HL-60 (cell line): ENCODE results near the gene SPRYD4.

Experiments
- GABPA ChIP-seq: IDR thresholded peaks from 2 replicates; pipeline ENCODE4 v1.6.1; 2012; ENCODE audit warnings: low read depth
- POLR2AphosphoS5 ChIP-seq: IDR thresholded peaks from 2 replicates; pipeline ENCODE4 v1.6.1; 2012; ENCODE audit warnings: low read depth
- SPI1 ChIP-seq: IDR thresholded peaks from 2 replicates; pipeline ENCODE4 v1.6.1; 2012; ENCODE audit warnings: low read depth, mild to moderate bottlenecking, borderline replicate concordance
- TF ChIP-seq, protein P1 (sequence below): IDR thresholded peaks from one replicate; pipeline ENCODE4 v1.5.1; 2011; ENCODE audit warnings: low read length, control low read depth, inconsistent platforms; ENCODE audit not compliant: insufficient read depth
- TF ChIP-seq, protein P2 (sequence below): IDR thresholded peaks from 2 replicates; pipeline ENCODE4 v1.6.1; 2012; ENCODE audit warnings: low read depth; ENCODE audit not compliant: insufficient replicate concordance

- TF ChIP-seq, protein P1, sequence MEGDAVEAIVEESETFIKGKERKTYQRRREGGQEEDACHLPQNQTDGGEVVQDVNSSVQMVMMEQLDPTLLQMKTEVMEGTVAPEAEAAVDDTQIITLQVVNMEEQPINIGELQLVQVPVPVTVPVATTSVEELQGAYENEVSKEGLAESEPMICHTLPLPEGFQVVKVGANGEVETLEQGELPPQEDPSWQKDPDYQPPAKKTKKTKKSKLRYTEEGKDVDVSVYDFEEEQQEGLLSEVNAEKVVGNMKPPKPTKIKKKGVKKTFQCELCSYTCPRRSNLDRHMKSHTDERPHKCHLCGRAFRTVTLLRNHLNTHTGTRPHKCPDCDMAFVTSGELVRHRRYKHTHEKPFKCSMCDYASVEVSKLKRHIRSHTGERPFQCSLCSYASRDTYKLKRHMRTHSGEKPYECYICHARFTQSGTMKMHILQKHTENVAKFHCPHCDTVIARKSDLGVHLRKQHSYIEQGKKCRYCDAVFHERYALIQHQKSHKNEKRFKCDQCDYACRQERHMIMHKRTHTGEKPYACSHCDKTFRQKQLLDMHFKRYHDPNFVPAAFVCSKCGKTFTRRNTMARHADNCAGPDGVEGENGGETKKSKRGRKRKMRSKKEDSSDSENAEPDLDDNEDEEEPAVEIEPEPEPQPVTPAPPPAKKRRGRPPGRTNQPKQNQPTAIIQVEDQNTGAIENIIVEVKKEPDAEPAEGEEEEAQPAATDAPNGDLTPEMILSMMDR = no peak
- TF ChIP-seq POLR2AphosphoS5 (no peak), GABPA (no peak), SPI1 (no peak)
- TF ChIP-seq, protein P2, sequence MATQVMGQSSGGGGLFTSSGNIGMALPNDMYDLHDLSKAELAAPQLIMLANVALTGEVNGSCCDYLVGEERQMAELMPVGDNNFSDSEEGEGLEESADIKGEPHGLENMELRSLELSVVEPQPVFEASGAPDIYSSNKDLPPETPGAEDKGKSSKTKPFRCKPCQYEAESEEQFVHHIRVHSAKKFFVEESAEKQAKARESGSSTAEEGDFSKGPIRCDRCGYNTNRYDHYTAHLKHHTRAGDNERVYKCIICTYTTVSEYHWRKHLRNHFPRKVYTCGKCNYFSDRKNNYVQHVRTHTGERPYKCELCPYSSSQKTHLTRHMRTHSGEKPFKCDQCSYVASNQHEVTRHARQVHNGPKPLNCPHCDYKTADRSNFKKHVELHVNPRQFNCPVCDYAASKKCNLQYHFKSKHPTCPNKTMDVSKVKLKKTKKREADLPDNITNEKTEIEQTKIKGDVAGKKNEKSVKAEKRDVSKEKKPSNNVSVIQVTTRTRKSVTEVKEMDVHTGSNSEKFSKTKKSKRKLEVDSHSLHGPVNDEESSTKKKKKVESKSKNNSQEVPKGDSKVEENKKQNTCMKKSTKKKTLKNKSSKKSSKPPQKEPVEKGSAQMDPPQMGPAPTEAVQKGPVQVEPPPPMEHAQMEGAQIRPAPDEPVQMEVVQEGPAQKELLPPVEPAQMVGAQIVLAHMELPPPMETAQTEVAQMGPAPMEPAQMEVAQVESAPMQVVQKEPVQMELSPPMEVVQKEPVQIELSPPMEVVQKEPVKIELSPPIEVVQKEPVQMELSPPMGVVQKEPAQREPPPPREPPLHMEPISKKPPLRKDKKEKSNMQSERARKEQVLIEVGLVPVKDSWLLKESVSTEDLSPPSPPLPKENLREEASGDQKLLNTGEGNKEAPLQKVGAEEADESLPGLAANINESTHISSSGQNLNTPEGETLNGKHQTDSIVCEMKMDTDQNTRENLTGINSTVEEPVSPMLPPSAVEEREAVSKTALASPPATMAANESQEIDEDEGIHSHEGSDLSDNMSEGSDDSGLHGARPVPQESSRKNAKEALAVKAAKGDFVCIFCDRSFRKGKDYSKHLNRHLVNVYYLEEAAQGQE = no peak
Observed at GRCh38 chr12:56437430-56438176, 30.8 kb upstream of the SPRYD4 start.
